Mesenchymal stem cell (in vitro differentiated cells and primary cell): Measurements from ENCODE around the gene NDUFV1.
A peak's percentile ranks its signal among the peaks of the same experiment; 100 is the strongest.

ENCODE experiments used
- DNase-seq: peaks from one replicate; pipeline ENCODE4 v3.0.0-alpha.2; 2013
- H2AFZ ChIP-seq: one replicate; pipeline ENCODE4 v1.6.1; 2013; ENCODE audit warnings: low read depth, mild to moderate bottlenecking, control low read depth, inconsistent platforms, low read length, moderate library complexity
- H2AK5ac ChIP-seq: 2 replicates; pipeline ENCODE4 v1.6.1; 2013; ENCODE audit warnings: low read length, moderate library complexity, mild to moderate bottlenecking, inconsistent platforms; ENCODE audit not compliant: severe bottlenecking
- H2BK120ac ChIP-seq: one replicate; pipeline ENCODE4 v1.6.1; 2013; ENCODE audit warnings: low read depth, mild to moderate bottlenecking, inconsistent platforms, low read length, moderate library complexity
- H2BK12ac ChIP-seq, 2 experiments: one replicate each; pipeline ENCODE4 v1.6.1; 2013; ENCODE audit warnings: inconsistent platforms in 2 of 2, low read length in 2 of 2, mild to moderate bottlenecking in 2 of 2, moderate library complexity in 2 of 2, control low read depth in 1 of 2
- H2BK15ac ChIP-seq: one replicate; pipeline ENCODE4 v1.6.1; 2013; ENCODE audit warnings: mild to moderate bottlenecking, low read depth, inconsistent platforms; ENCODE audit not compliant: poor library complexity, severe bottlenecking
- H2BK5ac ChIP-seq: 2 replicates; pipeline ENCODE4 v1.6.1; 2013; ENCODE audit warnings: low read depth, mild to moderate bottlenecking, low read length, control low read depth, inconsistent platforms; ENCODE audit not compliant: poor library complexity, severe bottlenecking
- H3K14ac ChIP-seq, 2 experiments: one replicate each; pipeline ENCODE4 v1.6.1; 2013; ENCODE audit warnings: inconsistent platforms in 2 of 2, low read length in 2 of 2, control low read depth in 1 of 2, mild to moderate bottlenecking in 1 of 2, moderate library complexity in 1 of 2
- H3K18ac ChIP-seq, 2 experiments: one replicate each; pipeline ENCODE4 v1.6.1; 2013; ENCODE audit warnings: inconsistent platforms in 2 of 2, low read length in 2 of 2, control low read depth in 1 of 2, low read depth in 1 of 2, mild to moderate bottlenecking in 1 of 2
- H3K23ac ChIP-seq, 2 experiments: one replicate each; pipeline ENCODE4 v1.6.1; 2013; ENCODE audit warnings: inconsistent platforms in 2 of 2, low read length in 2 of 2, mild to moderate bottlenecking in 2 of 2, moderate library complexity in 2 of 2, control low read depth in 1 of 2
- H3K27ac ChIP-seq: 2 replicates; pipeline ENCODE4 v1.5.1; 2013; ENCODE audit warnings: mild to moderate bottlenecking, moderate library complexity, low read length, control low read depth, inconsistent platforms; ENCODE audit not compliant: poor library complexity, severe bottlenecking
- H3K27me3 ChIP-seq, 2 experiments: 2 replicates each; pipeline versions ENCODE4 v1.6.1 to v1.7.0; 2013; ENCODE audit warnings: low read length in 2 of 2, mild to moderate bottlenecking in 2 of 2, moderate library complexity in 2 of 2, control low read depth in 1 of 2, inconsistent platforms in 1 of 2; ENCODE audit not compliant: control insufficient read depth in 1 of 2, insufficient read depth in 1 of 2
- H3K36me3 ChIP-seq, 2 experiments: 2 replicates each; pipeline versions ENCODE4 v1.6.1 to v1.7.0; 2013; ENCODE audit warnings: low read length in 2 of 2, control low read depth in 1 of 2, inconsistent platforms in 1 of 2, low read depth in 1 of 2, mild to moderate bottlenecking in 1 of 2; ENCODE audit not compliant: insufficient read depth in 2 of 2, control insufficient read depth in 1 of 2
- H3K4ac ChIP-seq, 2 experiments: one replicate each; pipeline ENCODE4 v1.6.1; 2013; ENCODE audit warnings: inconsistent platforms in 2 of 2, low read length in 2 of 2, mild to moderate bottlenecking in 2 of 2, moderate library complexity in 2 of 2, control low read depth in 1 of 2, low read depth in 1 of 2
- H3K4me1 ChIP-seq: 2 replicates; pipeline ENCODE4 v1.6.1; 2013; ENCODE audit warnings: low read depth, low read length, control low read depth; ENCODE audit not compliant: control insufficient read depth, insufficient read depth
- H3K4me2 ChIP-seq: 2 replicates; pipeline ENCODE4 v1.6.1; 2013; ENCODE audit warnings: low read length, mild to moderate bottlenecking, inconsistent platforms; ENCODE audit not compliant: poor library complexity, severe bottlenecking
- H3K4me3 ChIP-seq, 2 experiments: 2 replicates each; pipeline versions ENCODE4 v1.5.1 to v1.7.0; 2013; ENCODE audit warnings: low read length in 2 of 2, mild to moderate bottlenecking in 2 of 2, control low read depth in 1 of 2, low read depth in 1 of 2; ENCODE audit not compliant: insufficient read depth in 1 of 2
- H3K79me1 ChIP-seq: replicated peaks from 2 replicates; pipeline ENCODE4 v1.6.1; 2013; ENCODE audit warnings: mild to moderate bottlenecking, control low read depth, low read length, inconsistent platforms; ENCODE audit not compliant: poor library complexity, severe bottlenecking
- H3K9ac ChIP-seq: 2 replicates; pipeline ENCODE4 v1.7.0; 2013; ENCODE audit warnings: mild to moderate bottlenecking, low read length, moderate library complexity
- H3K9me3 ChIP-seq: 2 replicates; pipeline ENCODE4 v1.7.0; 2013; ENCODE audit warnings: mild to moderate bottlenecking, low read length; ENCODE audit not compliant: control insufficient read depth
- H4K8ac ChIP-seq: one replicate; pipeline ENCODE4 v1.6.1; 2013; ENCODE audit warnings: inconsistent platforms, mild to moderate bottlenecking, low read length, moderate library complexity
- H4K91ac ChIP-seq: one replicate; pipeline ENCODE4 v1.6.1; 2013; ENCODE audit warnings: mild to moderate bottlenecking, low read length, inconsistent platforms
- WGBS: methylation state at CpG from one replicate; pipeline ENCODE4 v1.1.7; 2013; ENCODE audit warnings: mixed read lengths; 5-methylcytosine and 5-hydroxymethylcytosine counted together

Gene NDUFV1

DNA sequence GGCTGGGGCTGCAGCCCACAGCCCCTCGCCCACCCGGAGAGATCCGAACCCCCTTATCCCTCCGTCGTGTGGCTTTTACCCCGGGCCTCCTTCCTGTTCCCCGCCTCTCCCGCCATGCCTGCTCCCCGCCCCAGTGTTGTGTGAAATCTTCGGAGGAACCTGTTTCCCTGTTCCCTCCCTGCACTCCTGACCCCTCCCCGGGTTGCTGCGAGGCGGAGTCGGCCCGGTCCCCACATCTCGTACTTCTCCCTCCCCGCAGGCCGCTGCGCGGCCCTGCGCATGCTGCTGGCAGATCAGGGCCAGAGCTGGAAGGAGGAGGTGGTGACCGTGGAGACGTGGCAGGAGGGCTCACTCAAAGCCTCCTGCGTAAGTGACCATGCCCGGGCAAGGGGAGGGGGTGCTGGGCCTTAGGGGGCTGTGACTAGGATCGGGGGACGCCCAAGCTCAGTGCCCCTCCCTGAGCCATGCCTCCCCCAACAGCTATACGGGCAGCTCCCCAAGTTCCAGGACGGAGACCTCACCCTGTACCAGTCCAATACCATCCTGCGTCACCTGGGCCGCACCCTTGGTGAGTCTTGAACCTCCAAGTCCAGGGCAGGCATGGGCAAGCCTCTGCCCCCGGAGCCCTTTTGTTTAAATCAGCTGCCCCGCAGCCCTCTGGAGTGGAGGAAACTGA lies 22.4 kb upstream of the NDUFV1 start:
- Histone ChIP-seq H3K4me1 (peaks cover 38% of the 10 kb centered on the region), H3K36me3 (peaks cover 27 to 39% of the 10 kb centered on the region in 2 experiments), H3K9ac (peak overlapping the region; percentile 92), H2BK15ac (peak overlapping the region; percentile 63), H3K23ac (no peak overlapping the region), H2AFZ (no peak overlapping the region), H3K27ac (peak overlapping the region; percentile 63), H3K79me1 (peaks cover 4% of the 10 kb centered on the region), H3K4me3 (peak overlapping the region; percentile 84 to 85), H2BK120ac (peak overlapping the region; percentile 96), H2BK12ac (no peak overlapping the region), H3K4ac (peak overlapping the region; percentile 58 to 82), H3K14ac (peak overlapping the region; percentile 14 to 39), H2BK5ac (no peak overlapping the region), H3K4me2 (peak overlapping the region; percentile 76), H2AK5ac (peak overlapping the region; percentile 65), H3K9me3 (no peaks in the 10 kb centered on the region), H4K8ac (peak overlapping the region; percentile 82), H4K91ac (peak overlapping the region; percentile 77), H3K27me3 (peaks cover 0 to 27% of the 10 kb centered on the region in 2 experiments), H3K18ac (peak overlapping the region; percentile 34 to 94)
- 19% methylated on average over 21 of the region's 33 CpGs for WGBS
- peak; percentile 65 for DNase-seq

- no peak overlapping the region for H3K23ac ChIP-seq
- no peak overlapping the region for H2AK5ac ChIP-seq
- peaks cover 0 to 19% of the 10 kb centered on the region in 2 experiments for H3K27me3 ChIP-seq
- H2BK12ac ChIP-seq = no peak overlapping the region
- peaks cover 4% of the 10 kb centered on the region for H3K79me1 ChIP-seq
- peak overlapping the region; percentile 77 for H4K91ac ChIP-seq
- 85% methylated on average over 21 of the region's 21 CpGs for WGBS
- peak; percentile 21 for DNase-seq
- H4K8ac ChIP-seq = peak overlapping the region; percentile 16
- no peak overlapping the region for H2BK5ac ChIP-seq
- peaks cover 27 to 39% of the 10 kb centered on the region in 2 experiments for H3K36me3 ChIP-seq
- peak overlapping the region; percentile 92 for H3K9ac ChIP-seq
- H3K4me3 ChIP-seq = peak overlapping the region; percentile 84 to 85
- peak overlapping the region; percentile 35 for H2BK120ac ChIP-seq
- peak overlapping the region; percentile 34 to 94 for H3K18ac ChIP-seq
- H3K4me1 ChIP-seq = peaks cover 33% of the 10 kb centered on the region
- no peak overlapping the region for H2AFZ ChIP-seq
- no peaks in the 10 kb centered on the region for H3K9me3 ChIP-seq
- H3K4ac ChIP-seq = peak overlapping the region; percentile 20 to 46
- no peak overlapping the region for H2BK15ac ChIP-seq
- H3K14ac ChIP-seq = peak overlapping the region in 1 of 2 experiments; percentile 8
- peak overlapping the region; percentile 76 for H3K4me2 ChIP-seq
- no peak overlapping the region for H3K27ac ChIP-seq
Observed at GRCh38 chr11:67584881-67585873, 21.6 kb upstream of the NDUFV1 start.

GRCh38 chr11:67585911-67586310 lies 20.8 kb upstream of the NDUFV1 start:
- H4K91ac ChIP-seq = no peak overlapping the region
- no peaks in the 10 kb centered on the region for H3K9me3 ChIP-seq
- no peak overlapping the region for H3K4ac ChIP-seq
- no peak overlapping the region for H2AK5ac ChIP-seq
- no peak overlapping the region for H3K23ac ChIP-seq
- peak overlapping the region; percentile 76 for H3K4me2 ChIP-seq
- H2BK15ac ChIP-seq = no peak overlapping the region
- peaks cover 4% of the 10 kb centered on the region for H3K79me1 ChIP-seq
- no peak overlapping the region for H4K8ac ChIP-seq
- DNase-seq = no peak
- H3K36me3 ChIP-seq = peaks cover 27 to 39% of the 10 kb centered on the region in 2 experiments
- H3K27me3 ChIP-seq = peaks cover 0 to 12% of the 10 kb centered on the region in 2 experiments
- H3K18ac ChIP-seq = no peak overlapping the region
- no peak overlapping the region for H3K4me3 ChIP-seq
- H2AFZ ChIP-seq = no peak overlapping the region
- H2BK5ac ChIP-seq = no peak overlapping the region
- H3K9ac ChIP-seq = no peak overlapping the region
- no peak overlapping the region for H2BK12ac ChIP-seq
- H3K14ac ChIP-seq = no peak overlapping the region
- peaks cover 31% of the 10 kb centered on the region for H3K4me1 ChIP-seq
- no peak overlapping the region for H3K27ac ChIP-seq
- 91% methylated on average over 4 of the region's 4 CpGs for WGBS
- no peak overlapping the region for H2BK120ac ChIP-seq
